PC-9 (cell line): ENCODE data around the gene MSH3.

Experiments used
- EZH2 ChIP-seq: fragments of 200-600 bp; sonication (generic); IDR thresholded peaks from 2 replicates; pipeline ENCODE4 v1.8.0; 2017; ENCODE audit warnings: antibody characterized with exemption, low read depth
- TF ChIP-seq, protein P1 (sequence below): fragments of 200-600 bp; sonication (generic); conservative IDR thresholded peaks from 2 replicates; pipeline ENCODE4 v1.6.1; 2017; ENCODE audit warnings: mixed run types, antibody characterized with exemption, mild to moderate bottlenecking, moderate library complexity

DNA sequence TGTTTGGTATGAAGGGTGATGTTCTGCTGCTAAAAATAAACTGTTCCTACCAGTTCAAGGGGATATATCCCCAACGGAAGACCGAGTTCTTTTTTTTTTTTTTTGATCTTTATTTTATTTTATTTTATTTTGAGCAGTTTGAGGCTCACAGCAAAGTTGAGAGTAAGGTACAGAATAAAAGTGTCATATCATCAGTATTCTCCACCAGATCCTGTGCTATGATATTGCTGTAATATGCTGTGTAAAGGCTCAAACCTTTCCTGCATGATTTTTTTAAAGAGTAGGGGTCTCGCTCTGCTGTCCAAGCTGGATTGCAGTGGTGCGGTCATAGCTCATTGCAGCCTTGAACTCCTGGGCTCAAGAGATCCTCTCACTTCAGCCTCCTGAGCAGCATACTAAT lies 35.2 kb downstream of the MSH3 start:
- TF ChIP-seq, protein P1, sequence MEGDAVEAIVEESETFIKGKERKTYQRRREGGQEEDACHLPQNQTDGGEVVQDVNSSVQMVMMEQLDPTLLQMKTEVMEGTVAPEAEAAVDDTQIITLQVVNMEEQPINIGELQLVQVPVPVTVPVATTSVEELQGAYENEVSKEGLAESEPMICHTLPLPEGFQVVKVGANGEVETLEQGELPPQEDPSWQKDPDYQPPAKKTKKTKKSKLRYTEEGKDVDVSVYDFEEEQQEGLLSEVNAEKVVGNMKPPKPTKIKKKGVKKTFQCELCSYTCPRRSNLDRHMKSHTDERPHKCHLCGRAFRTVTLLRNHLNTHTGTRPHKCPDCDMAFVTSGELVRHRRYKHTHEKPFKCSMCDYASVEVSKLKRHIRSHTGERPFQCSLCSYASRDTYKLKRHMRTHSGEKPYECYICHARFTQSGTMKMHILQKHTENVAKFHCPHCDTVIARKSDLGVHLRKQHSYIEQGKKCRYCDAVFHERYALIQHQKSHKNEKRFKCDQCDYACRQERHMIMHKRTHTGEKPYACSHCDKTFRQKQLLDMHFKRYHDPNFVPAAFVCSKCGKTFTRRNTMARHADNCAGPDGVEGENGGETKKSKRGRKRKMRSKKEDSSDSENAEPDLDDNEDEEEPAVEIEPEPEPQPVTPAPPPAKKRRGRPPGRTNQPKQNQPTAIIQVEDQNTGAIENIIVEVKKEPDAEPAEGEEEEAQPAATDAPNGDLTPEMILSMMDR, result no peak
- no peak for TF ChIP-seq EZH2
